HFFc6 (cell line): ENCODE results near the gene SPTLC1. TPM values are rescaled to one million over a fixed set of nuclear protein-coding genes. Genes with fewer than 3 reads are reported as not detected.
"Not testable (repeated sequence)": the region's sequence is repeated elsewhere in the genome, so short reads cannot be mapped to it uniquely, and the experiment has no call there.

Experiments
- DNase-seq: peaks from one replicate; pipeline ENCODE4 v3.0.0-alpha.2; 2018
- H3K27ac Mint-ChIP-seq: 2 replicates; pipeline ENCODE4 v1.8.0; 2020; ENCODE audit warnings: mild to moderate bottlenecking, mixed read lengths
- H3K27me3 Mint-ChIP-seq: 2 replicates; pipeline ENCODE4 v1.8.0; 2021; ENCODE audit warnings: mild to moderate bottlenecking, moderate library complexity, mixed read lengths; ENCODE audit not compliant: insufficient read depth
- H3K36me3 Mint-ChIP-seq: 2 replicates; pipeline ENCODE4 v1.8.0; 2021; ENCODE audit warnings: low read depth, mixed read lengths
- H3K4me1 Mint-ChIP-seq: 2 replicates; pipeline ENCODE4 v1.8.0; 2020; ENCODE audit warnings: low read depth, mixed read lengths
- H3K4me3 Mint-ChIP-seq: 2 replicates; pipeline ENCODE4 v1.8.0; 2020; ENCODE audit warnings: mild to moderate bottlenecking, moderate library complexity, mixed read lengths
- H3K9me3 Mint-ChIP-seq: 2 replicates; pipeline ENCODE4 v1.8.0; 2020; ENCODE audit warnings: mild to moderate bottlenecking, mixed read lengths
- total RNA-seq, 6 experiments: library from RNA; stranded (reverse); fragmentation: NEBNext Ultra II Directional; extraction: Animal tissue kit (Norgen Biotek cat#: 25700); gene quantifications; 2 replicates in 1 of 6; 3 replicates in 5 of 6; pipeline ENCODE4 v1.2.3, GENCODE V29; 2021
- TF ChIP-seq, protein P1 (sequence below): fragments of 200-600 bp; sonication (generic); IDR thresholded peaks from 2 replicates; pipeline ENCODE4 v1.5.0; 2021; ENCODE audit warnings: antibody characterized with exemption, mild to moderate bottlenecking

Gene SPTLC1
- total RNA-seq, 6 experiments from 2014 or later, result 56.2 to 67.2 (median 63.5) TPM

DNA sequence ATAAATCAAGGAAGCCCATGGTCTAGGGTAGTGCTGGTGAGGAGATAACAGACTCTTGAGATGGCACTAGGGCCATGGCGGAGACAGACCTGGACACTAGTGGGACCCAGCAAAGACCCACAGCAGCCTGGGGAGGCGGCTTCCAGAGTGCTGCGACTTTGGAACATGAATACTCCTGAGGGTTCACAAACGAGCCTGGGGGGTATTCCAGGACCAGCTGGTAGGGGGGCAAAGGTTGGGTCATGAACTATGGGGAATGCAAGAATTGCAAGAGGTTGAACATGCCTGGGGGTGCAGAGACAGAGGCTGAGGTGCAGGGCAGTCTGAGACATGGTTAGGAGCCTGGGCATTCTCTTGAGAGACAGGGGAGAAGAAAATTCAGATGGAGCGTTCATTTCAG is 43.8 kb upstream of the SPTLC1 start:
- no peak overlapping the region for H3K4me3 Mint-ChIP-seq
- H3K36me3 Mint-ChIP-seq, result peaks cover 9% of the 10 kb centered on the region; the same call in 1 of the 2 replicates
- 0 out of 2 replicates have a peak, but pooled peaks cover 1% of the 10 kb centered on the region for H3K27me3 Mint-ChIP-seq

DNA sequence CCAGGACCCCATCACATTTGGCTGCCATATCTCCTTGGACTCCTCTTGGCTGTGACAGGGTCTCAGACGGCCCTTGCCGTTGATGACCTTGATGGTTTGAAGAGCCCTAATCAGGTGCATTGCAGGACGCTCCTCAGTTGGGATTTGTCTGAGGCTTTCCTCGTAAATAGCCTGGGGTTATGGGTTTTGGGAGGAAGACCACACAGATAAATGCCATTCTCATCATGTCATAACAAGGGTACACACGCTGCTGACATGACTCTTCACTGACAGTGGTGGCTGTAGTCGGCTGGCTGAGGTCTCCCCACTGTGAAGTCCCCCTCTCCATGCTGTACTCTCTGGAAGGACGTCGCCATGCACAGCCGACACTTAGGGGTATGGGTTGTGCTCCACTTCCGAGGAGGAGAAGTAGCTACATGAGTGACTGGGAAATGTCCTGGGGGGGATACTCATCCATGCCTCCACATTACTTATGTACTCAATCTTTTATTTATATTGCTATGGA is 42.9 kb upstream of the SPTLC1 start:
- Mint-ChIP-seq H3K27ac (no peak overlapping the region), H3K27me3 (0 out of 2 replicates have a peak, but pooled peaks cover 1% of the 10 kb centered on the region), H3K9me3 (no peaks in the 10 kb centered on the region), H3K36me3 (peaks cover 9% of the 10 kb centered on the region; the same call in 1 of the 2 replicates), H3K4me1 (peaks cover 46% of the 10 kb centered on the region), H3K4me3 (no peak overlapping the region)
- TF ChIP-seq, protein P1, sequence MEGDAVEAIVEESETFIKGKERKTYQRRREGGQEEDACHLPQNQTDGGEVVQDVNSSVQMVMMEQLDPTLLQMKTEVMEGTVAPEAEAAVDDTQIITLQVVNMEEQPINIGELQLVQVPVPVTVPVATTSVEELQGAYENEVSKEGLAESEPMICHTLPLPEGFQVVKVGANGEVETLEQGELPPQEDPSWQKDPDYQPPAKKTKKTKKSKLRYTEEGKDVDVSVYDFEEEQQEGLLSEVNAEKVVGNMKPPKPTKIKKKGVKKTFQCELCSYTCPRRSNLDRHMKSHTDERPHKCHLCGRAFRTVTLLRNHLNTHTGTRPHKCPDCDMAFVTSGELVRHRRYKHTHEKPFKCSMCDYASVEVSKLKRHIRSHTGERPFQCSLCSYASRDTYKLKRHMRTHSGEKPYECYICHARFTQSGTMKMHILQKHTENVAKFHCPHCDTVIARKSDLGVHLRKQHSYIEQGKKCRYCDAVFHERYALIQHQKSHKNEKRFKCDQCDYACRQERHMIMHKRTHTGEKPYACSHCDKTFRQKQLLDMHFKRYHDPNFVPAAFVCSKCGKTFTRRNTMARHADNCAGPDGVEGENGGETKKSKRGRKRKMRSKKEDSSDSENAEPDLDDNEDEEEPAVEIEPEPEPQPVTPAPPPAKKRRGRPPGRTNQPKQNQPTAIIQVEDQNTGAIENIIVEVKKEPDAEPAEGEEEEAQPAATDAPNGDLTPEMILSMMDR, result no peak
- DNase-seq, result no peak

More for the DNA sequence above, 43.8 kb upstream of the SPTLC1 start:
- H3K27ac Mint-ChIP-seq, result no peak overlapping the region
- no peak for DNase-seq
- TF ChIP-seq, protein P1, result no peak
- no peaks in the 10 kb centered on the region for H3K9me3 Mint-ChIP-seq
- peaks cover 46% of the 10 kb centered on the region for H3K4me1 Mint-ChIP-seq

DNA sequence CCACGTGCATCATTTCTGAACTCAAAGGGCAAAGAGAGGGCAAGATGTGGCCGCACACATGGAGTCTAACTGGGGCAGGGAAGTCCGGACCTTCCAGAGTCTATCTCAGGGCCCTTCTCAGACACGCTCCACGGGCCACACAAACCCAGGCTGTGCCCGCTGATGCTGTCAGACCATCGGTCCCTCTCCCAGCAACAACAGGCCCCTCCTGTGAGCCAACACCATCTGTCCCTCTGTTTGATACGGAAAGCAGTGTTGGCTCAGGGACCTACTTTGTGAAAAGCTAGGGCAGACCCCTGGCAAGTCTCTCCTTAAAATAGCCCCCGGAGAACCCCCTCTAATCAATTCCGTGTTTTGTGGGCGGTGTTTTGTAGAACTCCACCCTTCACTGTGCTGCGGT is 40.5 kb upstream of the SPTLC1 start:
- not testable (repeated sequence) for H3K4me3 Mint-ChIP-seq, DNase-seq, H3K9me3 Mint-ChIP-seq, H3K36me3 Mint-ChIP-seq, H3K27me3 Mint-ChIP-seq
- Mint-ChIP-seq H3K27ac (peak overlapping the region; percentile 38; the same call in 1 of the 2 replicates), H3K4me1 (peaks cover 47% of the 10 kb centered on the region)

DNA sequence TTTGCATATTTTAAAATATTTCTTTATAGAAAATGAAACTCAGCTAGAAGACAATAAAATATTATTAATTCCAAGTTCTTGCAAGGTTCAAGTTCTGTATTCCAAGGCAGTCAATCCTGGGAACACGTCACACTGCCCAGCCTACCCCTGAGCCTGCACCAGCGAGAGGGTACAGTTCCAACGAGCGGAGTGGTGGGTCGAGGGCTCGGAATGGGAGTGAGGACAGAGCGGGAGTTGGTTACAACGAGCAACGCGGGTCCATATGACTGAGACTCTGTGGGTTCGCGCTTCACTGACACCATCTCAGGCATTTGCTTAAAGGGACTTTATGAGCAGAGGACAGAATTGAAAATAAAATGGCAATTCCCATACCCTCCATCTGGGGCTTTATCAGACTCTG is 40.0 kb upstream of the SPTLC1 start:
- no peak for DNase-seq
- Mint-ChIP-seq H3K36me3 (peaks cover 6% of the 10 kb centered on the region; the same call in 1 of the 2 replicates), H3K4me1 (peaks cover 52% of the 10 kb centered on the region), H3K9me3 (no peaks in the 10 kb centered on the region), H3K27me3 (peaks cover 3% of the 10 kb centered on the region; the same call in 1 of the 2 replicates), H3K4me3 (no peak overlapping the region), H3K27ac (no peak overlapping the region)
- TF ChIP-seq, protein P1, result no peak

DNA sequence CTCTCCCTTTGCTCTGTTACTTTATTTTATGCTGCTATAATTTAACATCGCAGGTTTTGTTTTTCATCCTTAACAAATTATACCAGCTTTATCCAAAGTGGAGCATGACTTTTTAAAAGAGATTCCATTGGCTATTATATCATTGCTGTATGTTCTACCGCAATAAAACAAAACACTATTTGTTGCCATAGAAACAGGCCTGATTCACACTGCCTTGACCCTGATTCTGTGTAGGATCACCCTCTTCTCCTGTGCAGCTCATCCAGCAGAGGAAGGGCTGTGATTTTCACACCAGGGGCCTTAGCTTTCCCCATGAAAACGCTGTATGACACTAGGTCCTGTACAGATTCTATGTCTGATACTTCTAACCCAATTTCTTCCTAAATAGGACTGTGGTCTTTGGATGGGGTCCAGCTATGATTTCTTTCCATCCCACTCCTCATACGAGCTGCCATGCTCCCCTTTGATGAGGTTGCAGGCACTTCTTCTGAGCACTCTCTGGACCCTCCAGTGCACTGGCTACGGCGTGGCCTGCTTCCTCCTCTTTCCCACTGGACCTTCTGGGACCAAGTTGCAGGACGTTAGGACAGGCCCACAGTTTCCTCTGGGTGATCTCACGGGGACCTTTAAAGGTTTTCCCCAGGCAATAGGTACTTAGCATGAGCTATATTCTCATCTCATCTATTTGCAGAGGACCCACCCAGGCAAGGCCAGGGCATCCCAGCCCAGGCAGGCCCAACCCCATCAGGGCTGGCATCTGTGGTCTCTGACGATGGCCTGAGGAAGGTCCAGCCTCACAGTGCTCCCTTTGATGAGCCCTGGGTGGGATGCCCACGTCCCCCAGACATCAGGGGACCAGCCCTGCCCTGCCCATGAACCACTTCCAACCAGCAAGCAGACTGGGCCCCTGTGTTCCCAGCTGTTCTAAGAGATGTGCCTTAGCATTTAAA is 38.5 kb upstream of the SPTLC1 start:
- peak; percentile 93 for DNase-seq
- not testable (repeated sequence) for H3K27me3 Mint-ChIP-seq, H3K36me3 Mint-ChIP-seq, H3K4me3 Mint-ChIP-seq, H3K9me3 Mint-ChIP-seq
- Mint-ChIP-seq H3K27ac (peak overlapping the region; percentile 95), H3K4me1 (peaks cover 61% of the 10 kb centered on the region)

DNA sequence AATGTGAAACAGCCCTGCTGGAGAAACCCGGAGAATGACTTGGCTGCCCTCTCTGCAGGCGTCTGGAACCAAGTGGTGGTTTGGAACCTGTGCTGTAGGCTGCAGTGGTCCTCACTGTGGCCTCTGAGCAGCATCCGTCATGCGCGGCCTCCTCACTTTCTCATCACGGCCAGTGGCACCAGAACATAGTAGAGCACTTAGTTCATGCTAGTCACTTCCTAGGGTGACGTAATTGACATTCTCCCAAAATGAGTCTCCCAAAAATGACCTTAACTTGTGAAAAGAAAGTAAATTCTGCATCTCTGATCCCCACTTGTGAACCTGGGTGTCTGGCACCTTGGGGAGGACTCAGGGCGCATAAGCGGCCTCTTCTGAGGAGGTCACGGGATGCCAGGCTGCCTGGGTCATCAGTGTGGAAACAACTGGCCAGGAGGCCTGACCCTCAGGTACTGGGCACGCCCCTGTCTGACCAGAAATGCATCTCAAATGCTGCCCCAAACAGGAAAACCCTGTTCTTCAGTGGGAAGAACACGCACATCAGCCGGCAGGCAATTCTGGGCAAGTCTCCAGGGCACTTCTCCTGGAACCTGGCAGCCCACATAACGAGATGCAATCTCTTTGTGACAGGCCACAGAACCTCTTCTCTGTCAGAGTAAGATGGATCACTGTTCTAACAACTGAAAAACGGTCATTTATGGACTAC is 36.6 kb upstream of the SPTLC1 start:
- H3K36me3 Mint-ChIP-seq, result no peaks in the 10 kb centered on the region; the same call in 1 of the 2 replicates
- peak overlapping the region; percentile 58; the same call in 1 of the 2 replicates for H3K4me3 Mint-ChIP-seq
- TF ChIP-seq, protein P1, result no peak
- peak overlapping the region; percentile 95 for H3K27ac Mint-ChIP-seq
- peaks cover 72% of the 10 kb centered on the region for H3K4me1 Mint-ChIP-seq
- peak; percentile 63 for DNase-seq
- H3K27me3 Mint-ChIP-seq, result peaks cover 2% of the 10 kb centered on the region; the same call in 1 of the 2 replicates
- H3K9me3 Mint-ChIP-seq, result no peaks in the 10 kb centered on the region

DNA sequence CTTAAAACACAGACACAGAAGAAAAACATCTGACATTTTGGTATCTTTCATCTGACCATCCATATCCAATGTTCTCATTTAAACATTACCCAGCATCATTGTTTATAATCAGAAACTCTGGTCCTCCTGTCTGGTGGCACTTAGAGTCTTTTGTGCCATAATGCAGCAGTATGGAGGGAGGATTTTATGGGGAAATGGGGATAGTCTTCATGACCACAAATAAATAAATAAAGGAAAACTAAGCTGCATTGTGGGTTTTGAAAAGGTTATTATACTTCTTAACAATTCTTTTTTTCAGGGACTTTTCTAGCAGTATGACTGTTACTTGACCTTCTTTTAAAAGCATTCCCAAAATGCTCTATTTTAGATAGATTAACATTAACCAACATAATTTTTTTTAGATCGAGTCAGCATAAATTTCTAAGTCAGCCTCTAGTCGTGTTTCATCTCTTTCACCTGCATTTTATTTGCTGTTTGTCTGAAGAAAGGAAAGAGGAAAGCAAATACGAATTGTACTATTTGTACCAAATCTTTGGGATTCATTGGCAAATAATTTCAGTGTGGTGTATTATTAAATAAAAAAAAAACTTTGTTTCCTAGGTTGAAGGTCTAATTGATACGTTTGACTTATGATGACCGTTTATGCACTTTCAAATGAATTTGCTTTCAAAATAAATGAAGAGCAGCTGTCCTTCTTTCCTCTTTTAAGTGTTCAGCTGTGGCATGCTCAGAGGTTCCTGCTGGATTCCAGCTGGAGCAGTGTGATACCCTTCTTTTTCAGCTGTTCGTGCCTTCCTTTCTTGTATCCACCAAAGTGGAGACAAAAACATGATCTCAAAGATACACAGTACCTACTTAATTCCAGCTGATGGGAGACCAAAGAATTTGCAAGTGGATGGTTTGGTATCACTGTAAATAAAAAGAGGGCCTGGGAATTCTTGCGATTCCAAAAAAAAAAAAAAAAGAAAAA is 35.6 kb upstream of the SPTLC1 start:
- peak overlapping the region; percentile 95 for H3K27ac Mint-ChIP-seq
- not testable (repeated sequence) for H3K27me3 Mint-ChIP-seq, H3K36me3 Mint-ChIP-seq, H3K4me3 Mint-ChIP-seq, DNase-seq, H3K9me3 Mint-ChIP-seq
- H3K4me1 Mint-ChIP-seq, result peaks cover 82% of the 10 kb centered on the region
